Measurements from ENCODE around the gene EIF2AK2.

EIF2AK2 gene

DNA sequence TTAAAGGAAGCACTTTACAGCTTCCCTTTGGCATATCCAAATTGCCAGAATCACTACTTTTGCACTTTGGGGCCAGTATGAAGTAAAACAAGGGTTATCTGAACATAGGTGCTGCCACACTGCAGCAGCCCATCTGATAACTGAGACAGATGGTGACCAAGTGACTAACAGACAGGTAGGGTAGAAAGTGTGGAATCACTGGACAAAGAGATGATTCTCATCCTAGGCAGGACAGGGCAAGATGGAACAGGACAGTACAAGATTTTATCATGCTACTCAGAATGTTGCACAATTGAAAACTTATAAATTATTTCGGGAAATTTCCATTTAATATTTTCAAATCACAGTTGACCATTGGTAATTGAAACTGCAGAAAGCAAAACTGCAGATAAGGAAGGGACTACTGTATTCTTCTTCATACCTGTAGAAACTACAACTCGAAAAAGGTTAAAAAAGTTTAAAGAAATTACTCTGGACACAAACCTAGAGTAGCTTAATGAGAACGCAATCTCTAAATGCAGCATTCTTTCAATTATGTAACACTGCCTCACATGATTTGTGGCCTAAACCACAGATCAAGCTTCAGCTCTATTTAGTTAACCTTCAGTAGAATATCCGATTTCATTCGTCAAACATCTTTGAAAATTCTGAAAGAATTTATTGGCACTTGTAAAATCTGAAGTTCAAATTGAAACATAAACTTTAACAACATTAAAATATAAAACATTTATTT is 104.0 kb downstream of the EIF2AK2 start:
- Histone ChIP-seq H3K4me3 (ENCODE audit: low read depth, low read length) (no peak overlapping the region), H3K36me3 (ENCODE audit: control insufficient read depth, insufficient read depth, low read length) (peaks cover 5% of the 10 kb centered on the region), H3K27me3 (ENCODE audit: control insufficient read depth, insufficient read depth, low read length) (no peaks in the 10 kb centered on the region), H3K9ac (ENCODE audit: low read depth, low read length) (no peak overlapping the region), H3K4me1 (ENCODE audit: control insufficient read depth, insufficient read depth, low read length) (no peaks in the 10 kb centered on the region), H3K9me3 (ENCODE audit: control insufficient read depth, insufficient read depth, low read length) (no peaks in the 10 kb centered on the region)
